Measurements from ENCODE around the gene F5.
A peak's percentile ranks its signal among the peaks of the same experiment; 100 is the strongest.

Gene F5

GRCh38 chr1:169495046-169495775 is 91.1 kb downstream of the F5 start:
- H3K36me3 ChIP-seq (ENCODE audit: insufficient read depth, low read length), result no peaks in the 10 kb centered on the region
- no peak overlapping the region for H3K4me3 ChIP-seq (ENCODE audit: low read depth in 1 of 2, low read length in 2 of 2)
- H3K9me3 ChIP-seq (ENCODE audit: low read length), result no peaks in the 10 kb centered on the region
- no peak overlapping the region for H3K9ac ChIP-seq (ENCODE audit: low read length)
- no peaks in the 10 kb centered on the region for H3K4me1 ChIP-seq (ENCODE audit: insufficient read depth, low read length)
- H3K27ac ChIP-seq (ENCODE audit: low read depth, low read length), result no peak overlapping the region
- H3K27me3 ChIP-seq (ENCODE audit: control insufficient read depth in 1 of 2, insufficient read depth in 2 of 2, low read length in 2 of 2), result no peaks in the 10 kb centered on the region

- no peaks in the 10 kb centered on the region for H3K9me3 ChIP-seq (ENCODE audit: low read length)
- H3K4me3 ChIP-seq (ENCODE audit: low read depth in 1 of 2, low read length in 2 of 2), result no peak overlapping the region
- H3K4me1 ChIP-seq (ENCODE audit: insufficient read depth, low read length), result no peaks in the 10 kb centered on the region
- no peak overlapping the region for H3K27ac ChIP-seq (ENCODE audit: low read depth, low read length)
- H3K9ac ChIP-seq (ENCODE audit: low read length), result no peak overlapping the region
- no peaks in the 10 kb centered on the region for H3K36me3 ChIP-seq (ENCODE audit: insufficient read depth, low read length)
- H3K27me3 ChIP-seq (ENCODE audit: control insufficient read depth in 1 of 2, insufficient read depth in 2 of 2, low read length in 2 of 2), result no peaks in the 10 kb centered on the region
Measured at GRCh38 chr1:169494343-169494742, 91.9 kb downstream of the F5 start.

- no peaks in the 10 kb centered on the region for H3K9me3 ChIP-seq (ENCODE audit: low read length)
- no peaks in the 10 kb centered on the region for H3K36me3 ChIP-seq (ENCODE audit: insufficient read depth, low read length)
- H3K9ac ChIP-seq (ENCODE audit: low read length), result no peak overlapping the region
- H3K4me3 ChIP-seq (ENCODE audit: low read depth in 1 of 2, low read length in 2 of 2), result no peak overlapping the region
- no peaks in the 10 kb centered on the region for H3K4me1 ChIP-seq (ENCODE audit: insufficient read depth, low read length)
- H3K27ac ChIP-seq (ENCODE audit: low read depth, low read length), result no peak overlapping the region
- H3K27me3 ChIP-seq (ENCODE audit: control insufficient read depth in 1 of 2, insufficient read depth in 2 of 2, low read length in 2 of 2), result no peaks in the 10 kb centered on the region
Measured at GRCh38 chr1:169493251-169493650, 93.0 kb downstream of the F5 start.

- H3K4me3 ChIP-seq (ENCODE audit: low read depth in 1 of 2, low read length in 2 of 2), result no peak overlapping the region
- no peak overlapping the region for H3K9ac ChIP-seq (ENCODE audit: low read length)
- H3K4me1 ChIP-seq (ENCODE audit: insufficient read depth, low read length), result peaks cover 5% of the 10 kb centered on the region
- H3K9me3 ChIP-seq (ENCODE audit: low read length), result no peaks in the 10 kb centered on the region
- no peaks in the 10 kb centered on the region for H3K36me3 ChIP-seq (ENCODE audit: insufficient read depth, low read length)
- no peaks in the 10 kb centered on the region for H3K27me3 ChIP-seq (ENCODE audit: control insufficient read depth in 1 of 2, insufficient read depth in 2 of 2, low read length in 2 of 2)
- H3K27ac ChIP-seq (ENCODE audit: low read depth, low read length), result no peak overlapping the region
Measured at GRCh38 chr1:169491845-169492281, 94.4 kb downstream of the F5 start.

- H3K27me3 ChIP-seq (ENCODE audit: control insufficient read depth in 1 of 2, insufficient read depth in 2 of 2, low read length in 2 of 2), result no peaks in the 10 kb centered on the region
- H3K4me3 ChIP-seq (ENCODE audit: low read depth in 1 of 2, low read length in 2 of 2), result no peak overlapping the region
- no peak overlapping the region for H3K9ac ChIP-seq (ENCODE audit: low read length)
- no peaks in the 10 kb centered on the region for H3K9me3 ChIP-seq (ENCODE audit: low read length)
- H3K4me1 ChIP-seq (ENCODE audit: insufficient read depth, low read length), result peaks cover 29% of the 10 kb centered on the region
- no peak overlapping the region for H3K27ac ChIP-seq (ENCODE audit: low read depth, low read length)
- no peaks in the 10 kb centered on the region for H3K36me3 ChIP-seq (ENCODE audit: insufficient read depth, low read length)
Measured at GRCh38 chr1:169488157-169488556, 98.1 kb downstream of the F5 start.

GRCh38 chr1:169487561-169487960 is 98.7 kb downstream of the F5 start:
- Histone ChIP-seq H3K27me3 (ENCODE audit: control insufficient read depth in 1 of 2, insufficient read depth in 2 of 2, low read length in 2 of 2) (no peaks in the 10 kb centered on the region), H3K9me3 (ENCODE audit: low read length) (no peaks in the 10 kb centered on the region), H3K36me3 (ENCODE audit: insufficient read depth, low read length) (no peaks in the 10 kb centered on the region), H3K9ac (ENCODE audit: low read length) (no peak overlapping the region), H3K4me3 (ENCODE audit: low read depth in 1 of 2, low read length in 2 of 2) (no peak overlapping the region), H3K27ac (ENCODE audit: low read depth, low read length) (no peak overlapping the region), H3K4me1 (ENCODE audit: insufficient read depth, low read length) (peaks cover 29% of the 10 kb centered on the region)

GRCh38 chr1:169487133-169487532 is 99.1 kb downstream of the F5 start:
- Histone ChIP-seq H3K27ac (ENCODE audit: low read depth, low read length) (peak overlapping the region; percentile 87), H3K36me3 (ENCODE audit: insufficient read depth, low read length) (no peaks in the 10 kb centered on the region), H3K9ac (ENCODE audit: low read length) (peak overlapping the region; percentile 71), H3K9me3 (ENCODE audit: low read length) (no peaks in the 10 kb centered on the region), H3K4me1 (ENCODE audit: insufficient read depth, low read length) (peaks cover 29% of the 10 kb centered on the region), H3K27me3 (ENCODE audit: control insufficient read depth in 1 of 2, insufficient read depth in 2 of 2, low read length in 2 of 2) (no peaks in the 10 kb centered on the region), H3K4me3 (ENCODE audit: low read depth in 1 of 2, low read length in 2 of 2) (peak overlapping the region in 1 of 2 donors; percentile 83)

GRCh38 chr1:169486281-169487051 is 99.8 kb downstream of the F5 start:
- H3K9me3 ChIP-seq (ENCODE audit: low read length), result no peaks in the 10 kb centered on the region
- H3K36me3 ChIP-seq (ENCODE audit: insufficient read depth, low read length), result no peaks in the 10 kb centered on the region
- peaks cover 29% of the 10 kb centered on the region for H3K4me1 ChIP-seq (ENCODE audit: insufficient read depth, low read length)
- H3K9ac ChIP-seq (ENCODE audit: low read length), result peak overlapping the region; percentile 71
- H3K4me3 ChIP-seq (ENCODE audit: low read depth in 1 of 2, low read length in 2 of 2), result peak overlapping the region; percentile 34 to 83
- H3K27ac ChIP-seq (ENCODE audit: low read depth, low read length), result peak overlapping the region; percentile 87
- H3K27me3 ChIP-seq (ENCODE audit: control insufficient read depth in 1 of 2, insufficient read depth in 2 of 2, low read length in 2 of 2), result no peaks in the 10 kb centered on the region

- Histone ChIP-seq H3K9me3 (ENCODE audit: low read length) (no peaks in the 10 kb centered on the region), H3K36me3 (ENCODE audit: insufficient read depth, low read length) (no peaks in the 10 kb centered on the region), H3K27me3 (ENCODE audit: control insufficient read depth in 1 of 2, insufficient read depth in 2 of 2, low read length in 2 of 2) (no peaks in the 10 kb centered on the region), H3K4me3 (ENCODE audit: low read depth in 1 of 2, low read length in 2 of 2) (peak within 1 kb of the TSS; percentile 51 to 83), H3K9ac (ENCODE audit: low read length) (peak within 1 kb of the TSS; percentile 79), H3K4me1 (ENCODE audit: insufficient read depth, low read length) (peaks cover 36% of the 10 kb centered on the region), H3K27ac (ENCODE audit: low read depth, low read length) (peak within 1 kb of the TSS; percentile 87)
Measured at GRCh38 chr1:169485431-169486280, 100.6 kb downstream of the F5 start, which contains the start of gene SLC19A2. Gene SLC19A2, minus strand, starts transcription at chr1:169485944. Its CDS starts 178 bp downstream, at chr1:169485766.

- Histone ChIP-seq H3K4me3 (ENCODE audit: low read depth in 1 of 2, low read length in 2 of 2) (peak overlapping the region; percentile 51 to 83), H3K27me3 (ENCODE audit: control insufficient read depth in 1 of 2, insufficient read depth in 2 of 2, low read length in 2 of 2) (no peaks in the 10 kb centered on the region), H3K9me3 (ENCODE audit: low read length) (no peaks in the 10 kb centered on the region), H3K4me1 (ENCODE audit: insufficient read depth, low read length) (peaks cover 37% of the 10 kb centered on the region), H3K36me3 (ENCODE audit: insufficient read depth, low read length) (no peaks in the 10 kb centered on the region), H3K27ac (ENCODE audit: low read depth, low read length) (peak overlapping the region; percentile 75), H3K9ac (ENCODE audit: low read length) (peak overlapping the region; percentile 79)
Measured at GRCh38 chr1:169484683-169485430, 101.4 kb downstream of the F5 start.

Measured in muscle layer of colon (tissue), 2 donors.